ENCODE results near the gene SH2D6.

- TF ChIP-seq CTCF (IDR thresholded peaks at IDR 0.05; ENCODE audit: low read length) (no peak), EZH2 (optimal IDR thresholded peaks at IDR 0.05; ENCODE audit: low read depth, low read length) (no peak), EZH2phosphoT487 (IDR thresholded peaks at IDR 0.05; ENCODE audit: low read length) (no peak)
These were observed 628 bp downstream of the SH2D6 start for GRCh38 chr2:85419009-85419675.

All from MM.1S (cell line).